Endothelial cell (in vitro differentiated cells): ENCODE measurements around the gene PSTK. TPM values are rescaled to one million over a fixed set of nuclear protein-coding genes. Genes with fewer than 3 reads are reported as not detected.

Source experiments
- DNase-seq: peaks from one replicate; pipeline ENCODE4 v3.0.0; 2021; ENCODE audit warnings: low spot score
- H3K27ac Mint-ChIP-seq: one replicate; pipeline ENCODE4 v1.8.0; 2021; ENCODE audit warnings: mixed read lengths, inconsistent platforms; ENCODE audit not compliant: unreplicated experiment
- H3K27me3 Mint-ChIP-seq: one replicate; pipeline ENCODE4 v1.8.0; 2021; ENCODE audit warnings: mild to moderate bottlenecking, moderate library complexity, mixed read lengths, inconsistent platforms; ENCODE audit not compliant: unreplicated experiment
- H3K36me3 Mint-ChIP-seq: one replicate; pipeline ENCODE4 v1.8.0; 2021; ENCODE audit warnings: mild to moderate bottlenecking, low read depth, mixed read lengths, inconsistent platforms; ENCODE audit not compliant: unreplicated experiment
- H3K4me1 Mint-ChIP-seq: one replicate; pipeline ENCODE4 v1.8.0; 2021; ENCODE audit warnings: mild to moderate bottlenecking, mixed read lengths, inconsistent platforms; ENCODE audit not compliant: unreplicated experiment
- H3K4me3 Mint-ChIP-seq: one replicate; pipeline ENCODE4 v1.8.0; 2021; ENCODE audit warnings: mild to moderate bottlenecking, mixed read lengths, inconsistent platforms; ENCODE audit not compliant: unreplicated experiment
- H3K9me3 Mint-ChIP-seq: one replicate; pipeline ENCODE4 v1.8.0; 2021; ENCODE audit warnings: mixed read lengths, inconsistent platforms; ENCODE audit not compliant: unreplicated experiment
- total RNA-seq: library from RNA; stranded (reverse); fragmentation: NEBNext Ultra II Directional; extraction: Animal tissue kit (Norgen Biotek cat#: 25700); gene quantifications from one replicate; pipeline ENCODE4 v1.2.1, GENCODE V29; 2021; ENCODE audit not compliant: unreplicated experiment
- TF ChIP-seq, protein P1 (sequence below): fragments of 200-600 bp; sonication (generic); IDR thresholded peaks from one replicate; pipeline ENCODE4 v1.5.0; 2021; ENCODE audit warnings: antibody characterized with exemption; ENCODE audit not compliant: unreplicated experiment

Gene PSTK
- total RNA-seq, 1 donor from 2014 or later: 5.2 TPM

DNA sequence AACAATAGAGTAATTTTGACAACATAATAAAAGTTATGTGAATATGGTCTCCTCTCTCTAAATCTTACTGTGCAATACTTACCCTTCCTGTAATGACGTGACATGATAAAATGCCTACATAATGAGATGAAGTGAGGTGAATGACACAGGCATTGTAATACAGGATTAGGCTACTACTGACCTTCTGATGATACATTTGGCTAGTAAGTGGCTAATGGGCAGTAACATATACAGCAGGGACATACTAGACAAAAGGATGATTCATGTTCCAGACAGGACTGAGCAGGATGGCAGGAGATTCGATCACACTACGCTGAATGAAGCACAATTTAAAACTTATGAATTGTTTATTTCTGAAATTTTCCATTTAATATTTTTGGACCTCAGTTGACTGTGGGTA, 30.9 kb upstream of the PSTK start:
- Mint-ChIP-seq H3K27me3 (no peaks in the 10 kb centered on the region), H3K4me1 (peaks cover 7% of the 10 kb centered on the region), H3K4me3 (no peak overlapping the region), H3K36me3 (peaks cover 3% of the 10 kb centered on the region), H3K9me3 (no peaks in the 10 kb centered on the region), H3K27ac (no peak overlapping the region)
- TF ChIP-seq, protein P1, sequence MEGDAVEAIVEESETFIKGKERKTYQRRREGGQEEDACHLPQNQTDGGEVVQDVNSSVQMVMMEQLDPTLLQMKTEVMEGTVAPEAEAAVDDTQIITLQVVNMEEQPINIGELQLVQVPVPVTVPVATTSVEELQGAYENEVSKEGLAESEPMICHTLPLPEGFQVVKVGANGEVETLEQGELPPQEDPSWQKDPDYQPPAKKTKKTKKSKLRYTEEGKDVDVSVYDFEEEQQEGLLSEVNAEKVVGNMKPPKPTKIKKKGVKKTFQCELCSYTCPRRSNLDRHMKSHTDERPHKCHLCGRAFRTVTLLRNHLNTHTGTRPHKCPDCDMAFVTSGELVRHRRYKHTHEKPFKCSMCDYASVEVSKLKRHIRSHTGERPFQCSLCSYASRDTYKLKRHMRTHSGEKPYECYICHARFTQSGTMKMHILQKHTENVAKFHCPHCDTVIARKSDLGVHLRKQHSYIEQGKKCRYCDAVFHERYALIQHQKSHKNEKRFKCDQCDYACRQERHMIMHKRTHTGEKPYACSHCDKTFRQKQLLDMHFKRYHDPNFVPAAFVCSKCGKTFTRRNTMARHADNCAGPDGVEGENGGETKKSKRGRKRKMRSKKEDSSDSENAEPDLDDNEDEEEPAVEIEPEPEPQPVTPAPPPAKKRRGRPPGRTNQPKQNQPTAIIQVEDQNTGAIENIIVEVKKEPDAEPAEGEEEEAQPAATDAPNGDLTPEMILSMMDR: no peak
- no peak for DNase-seq

DNA sequence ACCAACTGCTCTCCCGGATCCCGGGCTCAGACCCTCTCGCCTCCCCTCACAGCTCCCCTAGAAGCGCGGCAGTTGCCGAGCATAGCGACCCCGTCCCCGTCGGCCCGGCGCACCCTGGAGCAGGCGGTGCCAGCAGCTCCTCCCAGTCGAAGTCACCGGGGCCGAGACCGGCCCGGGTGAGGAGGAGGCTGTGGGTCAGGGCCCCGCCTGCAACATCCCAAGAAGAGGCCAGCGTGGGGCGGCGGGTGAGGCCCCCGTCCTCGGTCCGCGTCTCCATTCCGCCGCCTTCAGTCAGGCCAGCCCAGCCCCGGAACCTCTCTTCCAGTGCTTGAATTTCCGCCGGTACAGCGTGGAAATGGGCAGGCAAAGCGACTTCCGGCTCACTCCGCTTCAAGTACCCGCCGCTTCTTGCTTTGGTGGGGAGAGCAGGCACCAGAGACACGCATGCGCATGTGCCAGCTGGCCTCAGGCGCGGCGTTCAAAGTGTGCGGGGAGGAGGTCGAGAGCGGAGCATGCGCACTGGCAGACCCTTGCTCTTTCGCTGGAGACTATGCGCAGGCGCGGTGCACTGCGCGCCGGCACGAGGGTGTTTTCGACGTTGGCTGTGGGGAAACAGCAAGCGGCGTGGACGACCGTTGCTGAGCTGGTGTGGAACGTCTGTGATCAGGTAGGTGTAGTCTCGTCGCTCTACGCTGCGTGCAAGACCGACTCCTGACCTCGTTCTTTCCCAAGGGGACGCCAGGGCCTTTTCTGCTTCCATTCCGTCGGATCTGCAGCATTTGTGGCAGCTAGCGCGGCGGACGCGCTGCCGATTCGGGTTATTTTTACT, 26.1 kb upstream of the PSTK start, which contains the start of gene C10orf88:
Gene C10orf88, minus strand, starts transcription at position 326 of the 829 bp plus-strand sequence. Its CDS starts 49 bp downstream, at position 277.
- DNase-seq: peak; percentile 94
- H3K36me3 Mint-ChIP-seq: no peaks in the 10 kb centered on the region
- no peaks in the 10 kb centered on the region for H3K9me3 Mint-ChIP-seq
- peaks cover 8% of the 10 kb centered on the region for H3K27me3 Mint-ChIP-seq
- H3K27ac Mint-ChIP-seq: no peak within 1 kb of the TSS
- TF ChIP-seq, protein P1: no peak
- H3K4me3 Mint-ChIP-seq: peak within 1 kb of the TSS; percentile 92
- peaks cover 7% of the 10 kb centered on the region for H3K4me1 Mint-ChIP-seq

DNA sequence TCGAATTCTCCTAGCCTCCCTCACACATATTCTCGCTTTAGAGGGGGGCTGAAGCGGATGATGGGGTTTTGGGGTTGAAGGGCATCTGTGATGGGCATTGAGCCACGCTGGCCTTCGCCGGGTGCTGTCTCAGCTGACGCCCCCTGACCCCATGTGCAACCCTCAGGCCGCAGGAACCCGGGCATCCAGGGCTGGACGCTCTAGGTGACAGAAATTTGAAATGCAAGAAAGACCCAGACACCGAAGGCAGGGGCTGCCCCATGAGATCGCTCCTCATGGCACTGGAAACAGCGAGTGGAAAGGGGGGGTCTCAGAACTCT, 25.5 kb upstream of the PSTK start:
- Mint-ChIP-seq H3K4me3 (peak overlapping the region; percentile 52), H3K36me3 (no peaks in the 10 kb centered on the region), H3K27ac (no peak overlapping the region), H3K9me3 (no peaks in the 10 kb centered on the region), H3K27me3 (peaks cover 8% of the 10 kb centered on the region), H3K4me1 (peaks cover 7% of the 10 kb centered on the region)
- DNase-seq: no peak
- TF ChIP-seq, protein P1: no peak

DNA sequence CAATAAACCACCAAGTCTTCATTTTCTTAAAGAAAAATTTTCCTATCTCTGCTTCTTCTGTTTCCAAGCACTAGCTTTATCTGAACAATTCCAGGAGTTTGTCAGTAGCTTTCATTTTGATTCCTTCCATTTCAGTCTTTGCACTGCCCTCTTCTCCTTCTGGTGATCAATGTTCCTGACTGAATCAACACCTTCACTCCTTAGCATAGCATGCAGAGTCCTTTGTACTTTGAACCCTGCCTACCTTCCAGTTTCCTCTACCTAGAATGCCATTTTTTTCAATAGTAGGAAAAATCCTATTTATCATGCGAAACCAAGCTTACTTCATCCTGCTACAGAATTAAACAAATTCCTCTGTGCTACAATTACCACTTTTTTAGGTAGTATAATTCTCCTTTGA, 24.3 kb upstream of the PSTK start:
- Mint-ChIP-seq H3K9me3 (no peaks in the 10 kb centered on the region), H3K4me1 (peaks cover 7% of the 10 kb centered on the region), H3K27ac (no peak overlapping the region), H3K4me3 (no peak overlapping the region), H3K36me3 (no peaks in the 10 kb centered on the region), H3K27me3 (peaks cover 8% of the 10 kb centered on the region)
- TF ChIP-seq, protein P1: no peak
- DNase-seq: no peak

DNA sequence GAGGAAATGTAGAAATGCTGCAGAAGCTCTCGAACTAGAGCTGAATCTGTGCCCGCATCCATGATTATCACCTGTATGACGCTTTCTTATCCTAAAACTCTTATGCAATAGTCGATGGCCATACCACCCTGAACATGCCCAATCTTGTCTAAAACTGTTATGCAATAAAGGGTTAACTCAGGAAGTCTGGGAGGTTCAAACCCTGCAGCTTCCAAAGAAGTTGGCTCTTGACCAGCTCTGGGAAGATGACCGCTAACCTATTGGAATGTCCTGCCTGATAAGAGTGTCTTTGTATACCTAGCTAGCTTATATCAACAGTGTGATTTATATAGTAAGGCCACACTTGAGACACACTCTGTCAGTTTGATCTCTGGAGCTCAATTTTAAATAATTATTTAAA, 22.7 kb upstream of the PSTK start:
- DNase-seq: no peak
- Mint-ChIP-seq H3K4me1 (peaks cover 7% of the 10 kb centered on the region), H3K36me3 (no peaks in the 10 kb centered on the region), H3K27ac (no peak overlapping the region), H3K27me3 (peaks cover 8% of the 10 kb centered on the region), H3K4me3 (no peak overlapping the region), H3K9me3 (no peaks in the 10 kb centered on the region)
- TF ChIP-seq, protein P1: no peak
